ENCODE measurements around the gene PARVG.
"Not testable (repeated sequence)": the region's sequence is repeated elsewhere in the genome, so short reads cannot be mapped to it uniquely, and the experiment has no call there.

PARVG gene

DNA sequence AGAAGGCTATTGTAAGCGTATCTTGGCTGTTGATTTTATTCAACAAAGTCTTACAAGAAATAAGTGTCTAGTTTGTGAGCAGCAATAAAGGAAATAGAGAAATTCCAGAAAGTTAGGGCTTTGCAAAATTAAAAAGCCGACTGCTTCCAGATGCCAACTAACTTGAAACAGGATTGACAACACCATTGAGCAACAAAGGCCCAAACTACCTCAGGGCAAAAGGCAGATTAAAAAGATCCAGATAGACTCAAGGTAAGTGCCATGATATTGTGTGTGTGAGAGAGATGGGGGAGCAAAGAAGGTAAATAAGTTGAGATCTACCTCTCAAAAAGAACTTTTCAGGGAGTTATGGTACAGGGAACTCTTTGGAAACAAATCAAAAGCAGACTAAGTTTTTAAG is 49.1 kb downstream of the PARVG start:
- no peaks in the 10 kb centered on the region for H3K36me3 ChIP-seq (ENCODE audit: control insufficient read depth in 1 of 2, insufficient read depth in 2 of 2, low read length in 2 of 2)
- H3K9ac ChIP-seq (ENCODE audit: low read depth in 1 of 2, low read length in 2 of 2), result no peak overlapping the region
- no peak overlapping the region for H3K4me3 ChIP-seq (ENCODE audit: low read depth in 1 of 2, low read length in 2 of 2)
- H3K27ac ChIP-seq (ENCODE audit: low read depth, low read length), result no peak overlapping the region
- H3K9me3 ChIP-seq (ENCODE audit: control insufficient read depth in 1 of 2, low read length in 2 of 2), result peaks cover 3 to 7% of the 10 kb centered on the region in 2 donors
- no peaks in the 10 kb centered on the region for H3K27me3 ChIP-seq (ENCODE audit: control insufficient read depth in 1 of 2, insufficient read depth in 2 of 2, low read length in 2 of 2)
- H3K4me1 ChIP-seq (ENCODE audit: control insufficient read depth in 1 of 2, insufficient read depth in 2 of 2, low read length in 2 of 2), result no peaks in the 10 kb centered on the region

DNA sequence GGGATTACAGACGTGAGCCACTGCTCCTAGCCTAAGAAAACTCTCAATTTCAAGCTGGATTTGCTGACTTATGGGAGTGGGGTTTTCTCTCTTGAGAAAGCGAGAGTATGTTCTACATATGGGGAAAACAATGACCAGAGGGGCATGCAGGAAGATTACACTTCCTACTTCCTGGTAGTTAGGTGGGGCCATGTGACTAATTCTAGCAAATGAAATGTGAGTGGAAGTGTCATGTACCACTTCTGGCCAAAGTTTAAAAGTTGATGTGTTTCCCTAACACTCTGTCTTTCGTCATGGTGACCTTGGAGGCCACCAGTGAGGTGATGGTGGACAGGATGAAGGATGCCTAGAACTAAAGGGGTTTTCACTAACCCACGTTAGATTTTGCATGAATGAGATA is 50.5 kb downstream of the PARVG start:
- Histone ChIP-seq H3K27ac (ENCODE audit: low read depth, low read length) (no peak overlapping the region), H3K36me3 (ENCODE audit: control insufficient read depth in 1 of 2, insufficient read depth in 2 of 2, low read length in 2 of 2) (no peaks in the 10 kb centered on the region), H3K9ac (ENCODE audit: low read depth in 1 of 2, low read length in 2 of 2) (no peak overlapping the region), H3K9me3 (ENCODE audit: control insufficient read depth in 1 of 2, low read length in 2 of 2) (peaks cover 3 to 7% of the 10 kb centered on the region in 2 donors), H3K4me3 (ENCODE audit: low read depth in 1 of 2, low read length in 2 of 2) (no peak overlapping the region), H3K27me3 (ENCODE audit: control insufficient read depth in 1 of 2, insufficient read depth in 2 of 2, low read length in 2 of 2) (no peaks in the 10 kb centered on the region), H3K4me1 (ENCODE audit: control insufficient read depth in 1 of 2, insufficient read depth in 2 of 2, low read length in 2 of 2) (no peaks in the 10 kb centered on the region)

DNA sequence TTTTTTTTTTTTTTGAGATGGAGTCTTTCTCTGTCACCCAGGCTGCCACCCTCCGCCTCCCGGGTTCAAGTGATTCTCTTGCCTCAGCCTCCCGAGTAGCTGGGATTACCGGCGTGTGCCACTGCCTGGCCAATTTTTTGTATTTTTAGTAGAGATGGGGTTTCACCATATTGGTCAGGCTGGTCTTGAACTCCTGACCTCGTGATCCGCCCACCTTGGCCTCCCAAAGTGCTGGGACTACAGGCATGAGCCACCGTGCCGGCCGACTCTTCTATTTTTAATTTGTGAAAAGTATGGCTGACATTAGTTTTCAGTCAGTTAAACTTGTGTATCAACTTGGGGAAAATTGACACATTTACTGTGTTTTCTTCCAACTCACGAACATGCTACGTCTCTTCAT is 53.6 kb downstream of the PARVG start:
- H3K9me3 ChIP-seq (ENCODE audit: control insufficient read depth in 1 of 2, low read length in 2 of 2); H3K4me3 ChIP-seq (ENCODE audit: low read depth in 1 of 2, low read length in 2 of 2); H3K4me1 ChIP-seq (ENCODE audit: control insufficient read depth in 1 of 2, insufficient read depth in 2 of 2, low read length in 2 of 2); H3K27me3 ChIP-seq (ENCODE audit: control insufficient read depth in 1 of 2, insufficient read depth in 2 of 2, low read length in 2 of 2); H3K9ac ChIP-seq (ENCODE audit: low read depth in 1 of 2, low read length in 2 of 2); H3K36me3 ChIP-seq (ENCODE audit: control insufficient read depth in 1 of 2, insufficient read depth in 2 of 2, low read length in 2 of 2); H3K27ac ChIP-seq (ENCODE audit: low read depth, low read length): not testable (repeated sequence)

DNA sequence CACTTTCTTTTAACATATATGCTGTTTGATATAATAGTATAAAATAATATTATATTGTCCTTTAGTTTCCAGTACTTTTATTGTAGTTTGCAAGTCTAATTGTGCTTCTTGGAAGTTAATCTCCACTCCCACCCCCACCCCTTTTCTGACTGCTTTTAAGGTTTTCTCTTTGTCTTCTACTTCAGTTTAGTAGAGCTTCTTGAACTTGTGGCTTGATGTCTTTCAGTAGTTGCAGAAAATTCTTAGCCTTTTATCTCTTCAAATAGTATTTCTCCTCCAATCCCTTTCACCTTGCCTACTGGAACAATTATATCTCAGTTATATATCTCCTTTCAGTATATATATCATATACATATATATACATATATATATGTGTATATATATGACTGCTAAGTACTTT is 56.6 kb downstream of the PARVG start:
- H3K27me3 ChIP-seq (ENCODE audit: control insufficient read depth in 1 of 2, insufficient read depth in 2 of 2, low read length in 2 of 2), result no peaks in the 10 kb centered on the region
- H3K4me3 ChIP-seq (ENCODE audit: low read depth in 1 of 2, low read length in 2 of 2), result no peak overlapping the region
- H3K27ac ChIP-seq (ENCODE audit: low read depth, low read length), result no peak overlapping the region
- H3K9me3 ChIP-seq (ENCODE audit: control insufficient read depth in 1 of 2, low read length in 2 of 2), result no peaks in the 10 kb centered on the region
- no peak overlapping the region for H3K9ac ChIP-seq (ENCODE audit: low read depth in 1 of 2, low read length in 2 of 2)
- no peaks in the 10 kb centered on the region for H3K4me1 ChIP-seq (ENCODE audit: control insufficient read depth in 1 of 2, insufficient read depth in 2 of 2, low read length in 2 of 2)
- no peaks in the 10 kb centered on the region for H3K36me3 ChIP-seq (ENCODE audit: control insufficient read depth in 1 of 2, insufficient read depth in 2 of 2, low read length in 2 of 2)

DNA sequence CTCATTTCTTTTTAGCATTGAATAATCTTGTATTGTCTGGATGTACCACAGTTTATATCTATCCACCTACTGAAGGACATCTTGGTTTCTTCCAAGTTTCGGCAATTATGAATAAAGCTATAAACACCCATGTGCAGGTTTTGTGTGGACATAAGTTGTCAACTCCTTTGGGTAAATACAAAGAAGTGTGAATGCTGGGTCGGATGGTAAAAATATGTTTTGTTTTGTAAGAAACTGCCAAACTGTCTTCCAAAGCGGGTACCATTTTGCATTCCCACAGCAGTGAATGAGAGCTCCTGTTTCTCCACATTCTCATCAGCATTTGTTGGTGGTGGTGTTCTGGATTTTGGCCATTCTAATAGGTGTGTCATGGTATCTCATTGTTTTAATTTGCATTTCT is 60.4 kb downstream of the PARVG start:
- not testable (repeated sequence) for H3K9ac ChIP-seq (ENCODE audit: low read depth in 1 of 2, low read length in 2 of 2); H3K4me1 ChIP-seq (ENCODE audit: control insufficient read depth in 1 of 2, insufficient read depth in 2 of 2, low read length in 2 of 2); H3K9me3 ChIP-seq (ENCODE audit: control insufficient read depth in 1 of 2, low read length in 2 of 2); H3K36me3 ChIP-seq (ENCODE audit: control insufficient read depth in 1 of 2, insufficient read depth in 2 of 2, low read length in 2 of 2); H3K4me3 ChIP-seq (ENCODE audit: low read depth in 1 of 2, low read length in 2 of 2); H3K27me3 ChIP-seq (ENCODE audit: control insufficient read depth in 1 of 2, insufficient read depth in 2 of 2, low read length in 2 of 2); H3K27ac ChIP-seq (ENCODE audit: low read depth, low read length)

DNA sequence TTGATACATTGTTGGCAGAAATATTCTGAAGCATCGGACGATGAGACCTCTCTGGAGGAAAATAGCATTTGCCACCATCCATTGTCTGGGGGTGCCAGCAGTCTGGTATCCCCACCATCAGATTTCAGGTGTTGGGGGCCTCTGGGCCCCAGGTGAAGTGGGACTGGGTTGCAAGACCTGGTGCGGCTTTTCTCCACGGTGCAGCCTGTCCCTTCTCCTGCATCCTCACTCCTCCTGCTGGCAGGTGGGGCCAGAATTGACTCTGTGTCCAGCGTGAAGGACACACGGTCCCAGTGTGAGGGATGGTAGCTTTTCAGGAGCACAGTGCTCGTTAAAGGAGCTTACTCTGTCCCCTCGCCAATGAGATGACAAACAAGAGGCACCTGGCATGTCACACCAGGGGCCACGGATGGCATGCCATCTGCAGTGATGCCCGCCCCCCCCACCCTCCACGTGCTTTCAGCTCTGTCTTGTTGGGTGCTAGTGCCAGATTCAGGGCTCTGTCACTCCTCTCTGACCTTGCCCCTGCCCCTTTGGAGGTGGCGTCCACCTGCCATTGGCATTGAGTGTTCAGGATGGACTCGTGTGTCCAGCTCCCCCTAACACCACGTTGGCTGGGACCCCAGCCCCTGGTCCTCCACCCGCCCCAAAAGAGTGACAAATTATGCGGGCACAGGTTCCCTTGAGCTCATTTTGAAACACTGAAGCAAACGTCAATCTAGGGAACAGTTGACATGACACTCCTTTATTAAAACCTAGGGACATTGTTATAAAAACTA is 62.4 kb downstream of the PARVG start:
- Histone ChIP-seq H3K4me3 (ENCODE audit: low read depth in 1 of 2, low read length in 2 of 2) (no peak overlapping the region), H3K4me1 (ENCODE audit: control insufficient read depth in 1 of 2, insufficient read depth in 2 of 2, low read length in 2 of 2) (no peaks in the 10 kb centered on the region), H3K9me3 (ENCODE audit: control insufficient read depth in 1 of 2, low read length in 2 of 2) (no peaks in the 10 kb centered on the region), H3K36me3 (ENCODE audit: control insufficient read depth in 1 of 2, insufficient read depth in 2 of 2, low read length in 2 of 2) (no peaks in the 10 kb centered on the region), H3K27me3 (ENCODE audit: control insufficient read depth in 1 of 2, insufficient read depth in 2 of 2, low read length in 2 of 2) (no peaks in the 10 kb centered on the region), H3K9ac (ENCODE audit: low read depth in 1 of 2, low read length in 2 of 2) (no peak overlapping the region), H3K27ac (ENCODE audit: low read depth, low read length) (no peak overlapping the region)

DNA sequence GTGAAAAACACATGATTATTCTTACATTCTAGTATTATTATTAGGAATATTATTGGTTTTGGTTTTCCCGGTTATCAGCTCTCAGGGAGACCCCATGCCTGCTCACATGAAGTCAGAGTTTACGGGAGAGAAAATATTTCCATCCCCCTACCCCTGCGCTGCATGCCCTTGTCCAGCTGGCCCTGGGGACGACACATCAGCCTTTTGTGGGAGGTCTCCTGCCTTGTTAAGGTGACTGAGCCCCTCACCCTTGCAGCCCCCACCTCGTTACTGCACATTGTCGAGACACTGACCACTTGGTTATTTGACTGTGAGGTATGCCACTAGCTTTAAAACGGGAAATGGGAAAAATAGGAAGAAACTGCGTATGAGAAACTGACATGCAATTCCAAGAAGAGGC is 63.0 kb downstream of the PARVG start:
- no peak overlapping the region for H3K9ac ChIP-seq (ENCODE audit: low read depth in 1 of 2, low read length in 2 of 2)
- H3K4me3 ChIP-seq (ENCODE audit: low read depth in 1 of 2, low read length in 2 of 2), result no peak overlapping the region
- no peaks in the 10 kb centered on the region for H3K27me3 ChIP-seq (ENCODE audit: control insufficient read depth in 1 of 2, insufficient read depth in 2 of 2, low read length in 2 of 2)
- H3K4me1 ChIP-seq (ENCODE audit: control insufficient read depth in 1 of 2, insufficient read depth in 2 of 2, low read length in 2 of 2), result no peaks in the 10 kb centered on the region
- no peaks in the 10 kb centered on the region for H3K36me3 ChIP-seq (ENCODE audit: control insufficient read depth in 1 of 2, insufficient read depth in 2 of 2, low read length in 2 of 2)
- no peaks in the 10 kb centered on the region for H3K9me3 ChIP-seq (ENCODE audit: control insufficient read depth in 1 of 2, low read length in 2 of 2)
- H3K27ac ChIP-seq (ENCODE audit: low read depth, low read length), result no peak overlapping the region

DNA sequence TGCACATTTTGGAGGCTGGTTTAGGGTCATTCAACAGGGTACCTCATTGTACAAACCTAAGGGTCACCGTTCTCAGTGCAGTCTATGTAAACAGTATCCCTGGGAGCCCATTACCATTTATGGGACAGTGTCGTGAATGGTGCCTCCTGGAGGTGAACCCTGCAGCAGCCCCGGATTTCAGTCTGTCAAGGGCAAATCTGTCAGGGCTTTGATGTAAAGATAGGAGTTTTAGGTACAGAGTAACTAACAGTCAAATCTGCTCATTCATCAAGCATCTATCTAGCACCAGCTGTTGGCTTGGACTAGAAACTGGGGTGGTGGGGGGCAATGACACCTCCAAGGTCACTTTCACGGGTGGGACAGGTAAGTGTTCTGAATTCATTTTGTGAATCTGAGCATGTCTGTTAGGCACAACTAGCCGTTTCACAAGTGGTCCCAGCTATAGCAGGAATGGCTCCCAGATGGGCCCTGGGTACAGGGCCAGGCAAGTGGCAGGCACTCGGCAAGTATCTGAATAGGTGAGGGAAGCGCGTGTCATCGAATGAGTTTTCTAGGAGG is 63.6 kb downstream of the PARVG start:
- Histone ChIP-seq H3K4me3 (ENCODE audit: low read depth in 1 of 2, low read length in 2 of 2) (no peak overlapping the region), H3K27me3 (ENCODE audit: control insufficient read depth in 1 of 2, insufficient read depth in 2 of 2, low read length in 2 of 2) (no peaks in the 10 kb centered on the region), H3K36me3 (ENCODE audit: control insufficient read depth in 1 of 2, insufficient read depth in 2 of 2, low read length in 2 of 2) (no peaks in the 10 kb centered on the region), H3K4me1 (ENCODE audit: control insufficient read depth in 1 of 2, insufficient read depth in 2 of 2, low read length in 2 of 2) (no peaks in the 10 kb centered on the region), H3K27ac (ENCODE audit: low read depth, low read length) (no peak overlapping the region), H3K9me3 (ENCODE audit: control insufficient read depth in 1 of 2, low read length in 2 of 2) (peaks cover 0 to under 1% of the 10 kb centered on the region in 2 donors), H3K9ac (ENCODE audit: low read depth in 1 of 2, low read length in 2 of 2) (no peak overlapping the region)

DNA sequence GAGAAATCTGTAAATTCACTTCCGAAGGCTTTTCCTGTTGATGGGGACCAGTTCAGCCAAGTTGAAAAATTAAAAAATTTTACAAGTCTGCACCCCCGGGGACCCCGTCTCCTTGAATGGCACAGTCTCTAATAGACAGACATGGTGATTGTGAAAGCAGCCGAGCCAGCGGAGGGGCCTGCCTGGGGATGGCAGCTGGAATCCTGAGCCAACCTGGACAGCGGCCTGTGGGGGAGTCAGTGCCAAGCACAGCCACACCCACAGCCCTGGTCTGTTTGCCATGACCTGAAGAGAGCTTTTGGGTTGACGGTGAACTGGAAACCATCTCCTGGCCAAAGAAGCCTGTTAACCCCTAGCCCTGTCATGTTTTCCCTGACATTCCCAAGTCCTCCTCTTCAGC is 64.7 kb downstream of the PARVG start:
- H3K36me3 ChIP-seq (ENCODE audit: control insufficient read depth in 1 of 2, insufficient read depth in 2 of 2, low read length in 2 of 2), result no peaks in the 10 kb centered on the region
- no peaks in the 10 kb centered on the region for H3K27me3 ChIP-seq (ENCODE audit: control insufficient read depth in 1 of 2, insufficient read depth in 2 of 2, low read length in 2 of 2)
- no peaks in the 10 kb centered on the region for H3K4me1 ChIP-seq (ENCODE audit: control insufficient read depth in 1 of 2, insufficient read depth in 2 of 2, low read length in 2 of 2)
- no peak overlapping the region for H3K9ac ChIP-seq (ENCODE audit: low read depth in 1 of 2, low read length in 2 of 2)
- no peak overlapping the region for H3K4me3 ChIP-seq (ENCODE audit: low read depth in 1 of 2, low read length in 2 of 2)
- H3K27ac ChIP-seq (ENCODE audit: low read depth, low read length), result no peak overlapping the region
- H3K9me3 ChIP-seq (ENCODE audit: control insufficient read depth in 1 of 2, low read length in 2 of 2), result peaks cover 0 to 11% of the 10 kb centered on the region in 2 donors

DNA sequence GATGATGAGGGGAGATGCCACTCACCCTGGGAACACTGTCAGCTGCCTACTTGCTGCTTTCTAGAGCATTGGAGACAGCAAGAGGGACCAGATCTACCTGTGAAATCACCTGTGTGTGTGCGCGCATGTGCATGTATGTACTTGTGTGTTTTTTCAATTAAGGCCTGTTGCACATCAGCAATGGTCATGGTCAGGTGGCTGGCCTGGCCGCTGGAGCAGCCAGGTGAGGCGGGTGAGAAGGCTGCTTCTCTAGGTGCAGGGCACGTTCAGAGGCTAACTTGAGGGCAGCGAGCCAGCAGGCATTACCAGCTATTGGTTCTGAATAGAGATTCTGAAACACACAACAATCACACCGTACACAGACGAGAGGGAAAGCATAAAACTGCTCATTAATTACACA is 65.1 kb downstream of the PARVG start:
- H3K9me3 ChIP-seq (ENCODE audit: control insufficient read depth in 1 of 2, low read length in 2 of 2), result peaks cover 0 to 12% of the 10 kb centered on the region in 2 donors
- H3K36me3 ChIP-seq (ENCODE audit: control insufficient read depth in 1 of 2, insufficient read depth in 2 of 2, low read length in 2 of 2), result no peaks in the 10 kb centered on the region
- H3K4me1 ChIP-seq (ENCODE audit: control insufficient read depth in 1 of 2, insufficient read depth in 2 of 2, low read length in 2 of 2), result no peaks in the 10 kb centered on the region
- no peak overlapping the region for H3K27ac ChIP-seq (ENCODE audit: low read depth, low read length)
- no peaks in the 10 kb centered on the region for H3K27me3 ChIP-seq (ENCODE audit: control insufficient read depth in 1 of 2, insufficient read depth in 2 of 2, low read length in 2 of 2)
- no peak overlapping the region for H3K4me3 ChIP-seq (ENCODE audit: low read depth in 1 of 2, low read length in 2 of 2)
- H3K9ac ChIP-seq (ENCODE audit: low read depth in 1 of 2, low read length in 2 of 2), result no peak overlapping the region

All from duodenal mucosa (tissue), 2 donors.